GM21447 (cell line): ENCODE results near the gene ALDH7A1.
"Not testable (repeated sequence)": the region's sequence is repeated elsewhere in the genome, so short reads cannot be mapped to it uniquely, and the experiment has no call there.

Experiments
- ATAC-seq: cut with Tn5 transposase; IDR thresholded peaks from one replicate; pipeline ENCODE4 v1.9.1; 2021; ENCODE audit not compliant: unreplicated experiment

Gene ALDH7A1

GRCh38 chr5:126595486-126596083, 566 bp upstream of the ALDH7A1 start:
- peak; percentile 14 for ATAC-seq

GRCh38 chr5:126591549-126591948, 3.5 kb downstream of the ALDH7A1 start:
- ATAC-seq: no peak

- no peak for ATAC-seq
Observed at GRCh38 chr5:126589536-126590297, 5.3 kb downstream of the ALDH7A1 start.

- ATAC-seq: no peak
Observed at GRCh38 chr5:126587551-126588390, 7.2 kb downstream of the ALDH7A1 start.

- ATAC-seq: no peak
Observed at GRCh38 chr5:126583761-126584160, 11.3 kb downstream of the ALDH7A1 start.

GRCh38 chr5:126579716-126580115, 15.3 kb downstream of the ALDH7A1 start:
- ATAC-seq: no peak

- ATAC-seq: no peak
Observed at GRCh38 chr5:126577415-126577814, 17.6 kb downstream of the ALDH7A1 start.

GRCh38 chr5:126576974-126577373, 18.0 kb downstream of the ALDH7A1 start:
- no peak for ATAC-seq

GRCh38 chr5:126575644-126576043, 19.4 kb downstream of the ALDH7A1 start:
- ATAC-seq: no peak

- no peak for ATAC-seq
Observed at GRCh38 chr5:126568206-126568755, 26.7 kb downstream of the ALDH7A1 start.

- ATAC-seq: peak; percentile 95
Observed at GRCh38 chr5:126562823-126563222, 32.2 kb downstream of the ALDH7A1 start.

GRCh38 chr5:126561908-126562307, 33.1 kb downstream of the ALDH7A1 start:
- no peak for ATAC-seq

GRCh38 chr5:126555101-126555500, 39.9 kb downstream of the ALDH7A1 start:
- not testable (repeated sequence) for ATAC-seq

GRCh38 chr5:126552614-126553013, 42.4 kb downstream of the ALDH7A1 start:
- no peak for ATAC-seq

- no peak for ATAC-seq
Observed at GRCh38 chr5:126544087-126544740, 50.8 kb downstream of the ALDH7A1 start.

- ATAC-seq: no peak
Observed at GRCh38 chr5:126543660-126544059, 51.4 kb downstream of the ALDH7A1 start.

GRCh38 chr5:126543009-126543408, 52.0 kb downstream of the ALDH7A1 start:
- no peak for ATAC-seq

GRCh38 chr5:126542441-126542840, 52.6 kb downstream of the ALDH7A1 start:
- ATAC-seq: peak; percentile 58

- no peak for ATAC-seq
Observed at GRCh38 chr5:126540631-126541030, 54.4 kb downstream of the ALDH7A1 start.

- ATAC-seq: no peak
Observed at GRCh38 chr5:126538579-126538978, 56.4 kb downstream of the ALDH7A1 start.

- no peak for ATAC-seq
Observed at GRCh38 chr5:126536874-126537273, 58.1 kb downstream of the ALDH7A1 start.
